IMR-90 (cell line): Measurements from ENCODE around the gene TTYH3. TPM values are rescaled to one million over a fixed set of nuclear protein-coding genes. Genes with fewer than 3 reads are reported as not detected.

Experiments used
- ATAC-seq: fragments of 200-7000 bp; cut with Tn5 transposase; 2 replicates; pipeline ENCODE4 v1.9.1; 2020; ENCODE audit warnings: low read depth, mild to moderate bottlenecking, moderate library complexity
- BruUV-seq: library from RNA; stranded (reverse); fragments of 400-500 nt; replicated peaks from 2 replicates; lab custom pipeline; 2021; lab: Mats Ljungman, UMichigan
- CTCF ChIA-PET: fragments of 300-600 bp; formaldehyde crosslinking; extraction: SDS; loops from one replicate; lab custom pipeline; 2021; ENCODE audit warnings: antibody characterized with exemption; lab: Yijun Ruan, JAX
- POLR2A ChIA-PET: fragments of 300-600 bp; sonication (Branson Sonifier 250); formaldehyde crosslinking; loops from one replicate; lab custom pipeline; 2022; ENCODE audit warnings: antibody characterized with exemption; ENCODE audit not compliant: unreplicated experiment; lab: Charles Lee
- DNase-seq: peaks from one replicate; pipeline ENCODE4 v3.0.0; 2013
- H2AFZ ChIP-seq: replicated peaks from 2 replicates; pipeline ENCODE3; 2013; ENCODE audit warnings: low read length, mild to moderate bottlenecking; ENCODE audit not compliant: poor library complexity
- H2AK5ac ChIP-seq: 2 replicates; pipeline ENCODE4 v1.6.1; 2013; ENCODE audit warnings: low read depth, low read length, inconsistent platforms
- H2AK9ac ChIP-seq: replicated peaks from 2 replicates; pipeline ENCODE3; 2013; ENCODE audit warnings: mild to moderate bottlenecking, low read depth, low read length, moderate library complexity; ENCODE audit not compliant: poor library complexity
- H2BK120ac ChIP-seq: 2 replicates; pipeline ENCODE4 v1.6.1; 2013; ENCODE audit warnings: low read depth, low read length, inconsistent platforms
- H2BK15ac ChIP-seq: 3 replicates; pipeline ENCODE4 v1.6.1; 2013; ENCODE audit warnings: low read depth, low read length, inconsistent platforms
- H2BK20ac ChIP-seq: 2 replicates; pipeline ENCODE4 v1.6.1; 2013; ENCODE audit warnings: low read depth, mild to moderate bottlenecking, inconsistent platforms, low read length, moderate library complexity
- H2BK5ac ChIP-seq: 2 replicates; pipeline ENCODE4 v1.6.1; 2013; ENCODE audit warnings: mild to moderate bottlenecking, low read depth, low read length, inconsistent platforms; ENCODE audit not compliant: poor library complexity, severe bottlenecking
- H3K14ac ChIP-seq: replicated peaks from 2 replicates; pipeline ENCODE4 v1.6.1; 2013; ENCODE audit warnings: low read depth, low read length, inconsistent platforms
- H3K18ac ChIP-seq: 2 replicates; pipeline ENCODE4 v1.6.1; 2013; ENCODE audit warnings: low read depth, low read length, control low read depth
- H3K23ac ChIP-seq: 2 replicates; pipeline ENCODE4 v1.6.1; 2013; ENCODE audit warnings: low read depth, low read length, inconsistent platforms
- H3K27ac ChIP-seq: 2 replicates; pipeline ENCODE4 v1.5.1; 2013; ENCODE audit warnings: mild to moderate bottlenecking, control low read depth, low read length; ENCODE audit not compliant: insufficient read depth
- H3K27me3 ChIP-seq: 2 replicates; pipeline ENCODE4 v1.6.1; 2013; ENCODE audit warnings: low read length; ENCODE audit not compliant: control insufficient read depth, insufficient read depth
- H3K36me3 ChIP-seq: 2 replicates; pipeline ENCODE4 v1.6.1; 2013; ENCODE audit warnings: low read length, mixed read lengths; ENCODE audit not compliant: control insufficient read depth, insufficient read depth
- H3K4ac ChIP-seq: 2 replicates; pipeline ENCODE4 v1.6.1; 2013; ENCODE audit warnings: low read depth, low read length, inconsistent platforms
- H3K4me1 ChIP-seq: 2 replicates; pipeline ENCODE4 v1.6.1; 2013; ENCODE audit warnings: low read length, mixed read lengths; ENCODE audit not compliant: control insufficient read depth, insufficient read depth
- H3K4me2 ChIP-seq: 2 replicates; pipeline ENCODE4 v1.6.1; 2013; ENCODE audit warnings: low read depth, mild to moderate bottlenecking, control low read depth, low read length, moderate library complexity
- H3K4me3 ChIP-seq: 2 replicates; pipeline ENCODE4 v1.5.1; 2013; ENCODE audit warnings: low read depth, mild to moderate bottlenecking, control low read depth, low read length, moderate library complexity; ENCODE audit not compliant: insufficient read depth
- H3K56ac ChIP-seq: 2 replicates; pipeline ENCODE4 v1.6.1; 2013; ENCODE audit warnings: low read length, inconsistent platforms; ENCODE audit not compliant: insufficient read depth; ENCODE audit errors: extremely low read depth
- H3K79me1 ChIP-seq, 2 experiments: 2 replicates each; pipeline ENCODE4 v1.6.1; 2013; ENCODE audit warnings: low read length in 2 of 2, inconsistent platforms in 1 of 2, low read depth in 1 of 2
- H3K9ac ChIP-seq: 2 replicates; pipeline ENCODE4 v1.6.1; 2013; ENCODE audit warnings: low read depth, low read length, control low read depth
- H3K9me1 ChIP-seq: 2 replicates; pipeline ENCODE4 v1.6.1; 2013; ENCODE audit warnings: low read length, inconsistent platforms; ENCODE audit not compliant: insufficient read depth
- H3K9me3 ChIP-seq: 2 replicates; pipeline ENCODE4 v1.6.1; 2013; ENCODE audit warnings: low read length; ENCODE audit not compliant: control insufficient read depth, insufficient read depth
- H4K20me1 ChIP-seq: 2 replicates; pipeline ENCODE4 v1.6.1; 2013; ENCODE audit warnings: low read length, inconsistent platforms; ENCODE audit not compliant: insufficient read depth
- H4K5ac ChIP-seq: 2 replicates; pipeline ENCODE4 v1.6.1; 2013; ENCODE audit warnings: mild to moderate bottlenecking, low read depth, low read length, control low read depth
- H4K8ac ChIP-seq, 2 experiments: 2 replicates each; pipeline ENCODE4 v1.6.1; 2013; ENCODE audit warnings: low read depth in 2 of 2, low read length in 2 of 2, control low read depth in 1 of 2, inconsistent platforms in 1 of 2
- H4K91ac ChIP-seq: 2 replicates; pipeline ENCODE4 v1.6.1; 2013; ENCODE audit warnings: low read depth, low read length, inconsistent platforms; ENCODE audit not compliant: insufficient read depth
- BHLHE40 ChIP-seq: fragments of 150-350 bp; IDR thresholded peaks from 2 replicates; pipeline ENCODE4 v1.6.1; 2016; ENCODE audit warnings: mild to moderate bottlenecking, low read depth, low read length
- CEBPB ChIP-seq: IDR thresholded peaks from 2 replicates; pipeline ENCODE4 v1.6.1; 2012; ENCODE audit warnings: low read depth, low read length, improper control_type of control experiment
- FOS ChIP-seq: fragments of 150-350 bp; IDR thresholded peaks from 2 replicates; pipeline ENCODE4 v1.6.1; 2016; ENCODE audit warnings: low read depth, low read length
- POLR2A ChIP-seq: IDR thresholded peaks from 2 replicates; pipeline ENCODE4 v1.6.1; 2012; ENCODE audit warnings: mild to moderate bottlenecking, low read depth, low read length
- RFX5 ChIP-seq: IDR thresholded peaks from 2 replicates; pipeline ENCODE4 v1.8.0; 2012; ENCODE audit warnings: low read depth, mild to moderate bottlenecking, low read length, moderate library complexity
- WGBS, 2 experiments: methylation state at CpG; one replicate each; pipeline versions ENCODE4 v1.1.5 to v1.1.7; 2013; ENCODE audit warnings: missing lambda C conversion rate in 2 of 2; ENCODE audit not compliant: insufficient read length in 1 of 2; ENCODE audit errors: extremely low coverage in 2 of 2; 5-methylcytosine and 5-hydroxymethylcytosine counted together
- dilution Hi-C: fragments of 300-500 bp; cut with HindIII; formaldehyde crosslinking; loops from one replicate; pipeline ENCODE4 v1.14.3; 2018; ENCODE audit warnings: low sequenced_read_pairs; ENCODE audit not compliant: unreplicated experiment
- in situ Hi-C: fragments of 300-500 bp; cut with MboI; formaldehyde crosslinking; loops from 3 replicates; pipeline ENCODE4 v1.14.3; 2019; ENCODE audit warnings: low sequenced_read_pairs, inconsistent platforms, mixed read lengths
- intact Hi-C: fragments of 100-400 bp; cut with micrococcal nuclease; formaldehyde crosslinking; loops from 2 replicates; pipeline ENCODE4 v1.10.0; 2022
- polyA plus RNA-seq, 3 experiments: library from polyadenylated mRNA; depleted of rRNA; stranded (reverse); fragments of >200 nt; gene quantifications; 2 replicates each; pipeline ENCODE4 v1.2.3, GENCODE V29; 2012; ENCODE audit warnings: low replicate concordance in 1 of 3
- total RNA-seq: library from RNA; depleted of rRNA; stranded (reverse); fragments of >200 nt; gene quantifications from 2 replicates; pipeline ENCODE4 v1.2.3, GENCODE V29; 2012
- TF ChIP-seq, protein P1 (sequence below): fragments of 150-350 bp; IDR thresholded peaks from 2 replicates; pipeline ENCODE4 v1.6.1; 2017; ENCODE audit warnings: mild to moderate bottlenecking, antibody characterized with exemption, low read length, low read depth
- TF ChIP-seq, protein P2 (sequence below): conservative IDR thresholded peaks from 2 replicates; pipeline ENCODE4 v1.5.1; 2012; ENCODE audit warnings: mild to moderate bottlenecking, low read depth, low read length, improper control_type of control experiment
- TF ChIP-seq, protein P3 (sequence below): fragments of 150-350 bp; IDR thresholded peaks from 2 replicates; pipeline ENCODE4 v1.6.1; 2016; ENCODE audit warnings: low read depth, mild to moderate bottlenecking, low read length, moderate library complexity, borderline replicate concordance

TTYH3 gene
- total and polyA plus RNA-seq, 2 of the 4 experiments (the other 2 are of a cell fraction) = 5.6 to 82.6 TPM

DNA sequence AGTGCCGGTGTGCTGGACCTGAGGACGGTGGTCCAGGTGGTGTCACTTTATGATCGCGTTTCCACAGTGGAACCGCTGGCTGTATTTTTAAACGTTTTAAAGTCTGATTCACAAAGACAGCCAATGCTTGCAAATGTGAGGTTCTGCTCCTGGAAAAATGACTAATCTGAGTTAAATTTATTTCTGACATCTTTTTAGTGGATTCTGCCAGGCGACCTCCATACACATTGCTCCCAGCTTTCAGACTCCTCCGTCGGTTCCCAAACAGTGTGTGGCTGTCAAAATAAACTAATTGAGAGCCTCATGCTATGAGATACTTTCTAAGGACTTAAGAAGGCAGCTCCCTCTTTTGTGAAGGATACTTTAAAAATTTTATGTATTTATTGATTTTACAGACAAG lies 12.7 kb upstream of the TTYH3 start:
- CTCF ChIA-PET = interaction anchor here (0.6 to 1.4 kb wide), 2 partner anchors 10 to 63 kb away, joined by 3 to 6 read pairs; no protein-coding TSS in a partner anchor
- Histone ChIP-seq H3K27me3 (peaks cover 2% of the 10 kb centered on the region), H3K4me1 (peaks cover 24% of the 10 kb centered on the region), H2BK120ac (no peak overlapping the region), H2AK9ac (no peak overlapping the region), H4K5ac (no peak overlapping the region), H2BK15ac (no peak overlapping the region), H3K4me3 (no peak overlapping the region), H3K18ac (no peak overlapping the region), H3K9ac (peak overlapping the region; percentile 20; the same call in 1 of the 2 replicates), H2BK5ac (no peak overlapping the region), H3K56ac (no peak overlapping the region), H2AFZ (peak overlapping the region; percentile 67), H4K91ac (no peak overlapping the region), H3K79me1 (no peaks in the 10 kb centered on the region), H3K27ac (no peak overlapping the region), H3K23ac (no peak overlapping the region), H3K4me2 (peak overlapping the region; percentile 72), H4K20me1 (peaks cover 7% of the 10 kb centered on the region; the same call in 1 of the 2 replicates), H3K36me3 (no peaks in the 10 kb centered on the region), H3K4ac (no peak overlapping the region), H3K9me3 (no peaks in the 10 kb centered on the region), H4K8ac (no peak overlapping the region), H2BK20ac (no peak overlapping the region), H3K14ac (no peak overlapping the region), H2AK5ac (no peak overlapping the region), H3K9me1 (peaks cover 4% of the 10 kb centered on the region; the same call in 1 of the 2 replicates)
- POLR2A ChIA-PET = no interaction called here
- no TSS peak for BruUV-seq
- in situ Hi-C loops (no loop called here), intact Hi-C loops (no loop called here), dilution Hi-C loops (no loop called here)
- DNase-seq = peak; percentile 81
- 0% methylated on average over 2 of the region's 9 CpGs; no CpG with 5 or more reads in 1 of the 2 experiments for WGBS, 2 experiments
- peak; percentile 55 for ATAC-seq
- TF ChIP-seq POLR2A (no peak), RFX5 (no peak), FOS (no peak), BHLHE40 (no peak), CEBPB (no peak)
- TF ChIP-seq, protein P1, sequence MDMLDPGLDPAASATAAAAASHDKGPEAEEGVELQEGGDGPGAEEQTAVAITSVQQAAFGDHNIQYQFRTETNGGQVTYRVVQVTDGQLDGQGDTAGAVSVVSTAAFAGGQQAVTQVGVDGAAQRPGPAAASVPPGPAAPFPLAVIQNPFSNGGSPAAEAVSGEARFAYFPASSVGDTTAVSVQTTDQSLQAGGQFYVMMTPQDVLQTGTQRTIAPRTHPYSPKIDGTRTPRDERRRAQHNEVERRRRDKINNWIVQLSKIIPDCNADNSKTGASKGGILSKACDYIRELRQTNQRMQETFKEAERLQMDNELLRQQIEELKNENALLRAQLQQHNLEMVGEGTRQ = no peak
- TF ChIP-seq, protein P2, sequence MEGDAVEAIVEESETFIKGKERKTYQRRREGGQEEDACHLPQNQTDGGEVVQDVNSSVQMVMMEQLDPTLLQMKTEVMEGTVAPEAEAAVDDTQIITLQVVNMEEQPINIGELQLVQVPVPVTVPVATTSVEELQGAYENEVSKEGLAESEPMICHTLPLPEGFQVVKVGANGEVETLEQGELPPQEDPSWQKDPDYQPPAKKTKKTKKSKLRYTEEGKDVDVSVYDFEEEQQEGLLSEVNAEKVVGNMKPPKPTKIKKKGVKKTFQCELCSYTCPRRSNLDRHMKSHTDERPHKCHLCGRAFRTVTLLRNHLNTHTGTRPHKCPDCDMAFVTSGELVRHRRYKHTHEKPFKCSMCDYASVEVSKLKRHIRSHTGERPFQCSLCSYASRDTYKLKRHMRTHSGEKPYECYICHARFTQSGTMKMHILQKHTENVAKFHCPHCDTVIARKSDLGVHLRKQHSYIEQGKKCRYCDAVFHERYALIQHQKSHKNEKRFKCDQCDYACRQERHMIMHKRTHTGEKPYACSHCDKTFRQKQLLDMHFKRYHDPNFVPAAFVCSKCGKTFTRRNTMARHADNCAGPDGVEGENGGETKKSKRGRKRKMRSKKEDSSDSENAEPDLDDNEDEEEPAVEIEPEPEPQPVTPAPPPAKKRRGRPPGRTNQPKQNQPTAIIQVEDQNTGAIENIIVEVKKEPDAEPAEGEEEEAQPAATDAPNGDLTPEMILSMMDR = no peak
- TF ChIP-seq, protein P3, sequence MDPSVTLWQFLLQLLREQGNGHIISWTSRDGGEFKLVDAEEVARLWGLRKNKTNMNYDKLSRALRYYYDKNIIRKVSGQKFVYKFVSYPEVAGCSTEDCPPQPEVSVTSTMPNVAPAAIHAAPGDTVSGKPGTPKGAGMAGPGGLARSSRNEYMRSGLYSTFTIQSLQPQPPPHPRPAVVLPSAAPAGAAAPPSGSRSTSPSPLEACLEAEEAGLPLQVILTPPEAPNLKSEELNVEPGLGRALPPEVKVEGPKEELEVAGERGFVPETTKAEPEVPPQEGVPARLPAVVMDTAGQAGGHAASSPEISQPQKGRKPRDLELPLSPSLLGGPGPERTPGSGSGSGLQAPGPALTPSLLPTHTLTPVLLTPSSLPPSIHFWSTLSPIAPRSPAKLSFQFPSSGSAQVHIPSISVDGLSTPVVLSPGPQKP = no peak
